SK-N-MC (cell line): ENCODE results near the gene HDAC7.

Experiments
- EZH2 ChIP-seq: fragments of 200-600 bp; sonication (generic); IDR thresholded peaks from one replicate; pipeline ENCODE4 v1.6.1; 2017; ENCODE audit warnings: antibody characterized with exemption
- POLR2AphosphoS5 ChIP-seq: IDR thresholded peaks from 2 replicates; pipeline ENCODE4 v1.6.1; 2012; ENCODE audit warnings: mild to moderate bottlenecking, low read depth, low read length, borderline replicate concordance

GRCh38 chr12:47800582-47800981 lies 19.1 kb downstream of the HDAC7 start:
- TF ChIP-seq POLR2AphosphoS5 (no peak), EZH2 (no peak)
